Brain pericyte (primary cell): ENCODE measurements around the gene TPO.
"Not testable (repeated sequence)": the region's sequence is repeated elsewhere in the genome, so short reads cannot be mapped to it uniquely, and the experiment has no call there.

ENCODE experiments used
- DNase-seq: peaks from one replicate; pipeline ENCODE4 v3.0.0-alpha.2; 2012; ENCODE audit warnings: low read depth, low spot score

Gene TPO

DNA sequence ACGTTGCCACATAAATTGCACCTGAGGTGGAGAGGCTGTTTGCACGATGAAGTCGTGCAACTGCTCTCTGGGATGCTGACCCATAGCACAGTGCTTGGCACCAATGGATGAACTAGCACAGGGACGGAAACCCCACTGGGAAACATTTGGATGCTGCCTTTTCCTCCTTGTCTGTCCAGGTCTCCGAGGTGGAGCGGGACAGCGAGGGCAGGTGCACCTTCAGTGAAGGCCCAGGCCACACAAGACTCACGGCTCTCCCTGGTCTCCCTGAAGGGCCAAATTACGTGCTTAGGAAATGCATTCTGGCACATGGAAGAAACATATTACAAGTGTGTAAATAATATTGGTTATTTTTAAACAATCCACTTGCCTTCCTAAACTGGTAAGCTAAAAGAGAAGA, 70.3 kb downstream of the TPO start:
- no peak for DNase-seq

DNA sequence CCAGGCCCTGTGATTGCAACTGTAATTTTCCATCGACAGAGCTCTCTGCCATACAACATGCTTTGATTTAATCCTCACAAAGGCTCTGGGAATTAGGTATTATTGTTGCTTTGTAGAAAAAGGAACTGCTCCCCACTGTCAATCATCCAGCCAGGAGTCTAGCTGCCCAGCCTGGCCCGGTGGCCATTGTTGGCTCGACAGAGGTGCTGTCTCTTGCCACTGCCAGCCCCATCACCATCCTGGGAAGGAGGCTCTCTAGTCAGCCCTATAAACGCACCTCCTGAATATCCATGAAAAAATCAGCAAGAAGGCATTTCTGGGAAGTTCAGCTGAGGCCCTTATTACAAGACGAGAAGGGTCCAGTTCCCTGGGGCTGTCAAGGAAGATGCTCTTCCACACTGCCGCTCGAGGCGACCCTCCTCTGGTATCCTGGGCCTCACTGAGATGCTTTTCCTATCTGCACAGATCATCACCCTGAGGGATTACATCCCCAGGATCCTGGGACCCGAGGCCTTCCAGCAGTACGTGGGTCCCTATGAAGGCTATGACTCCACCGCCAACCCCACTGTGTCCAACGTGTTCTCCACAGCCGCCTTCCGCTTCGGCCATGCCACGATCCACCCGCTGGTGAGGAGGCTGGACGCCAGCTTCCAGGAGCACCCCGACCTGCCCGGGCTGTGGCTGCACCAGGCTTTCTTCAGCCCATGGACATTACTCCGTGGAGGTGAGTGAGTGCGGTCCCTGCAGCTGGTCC, 71.0 kb downstream of the TPO start:
- DNase-seq: no peak

DNA sequence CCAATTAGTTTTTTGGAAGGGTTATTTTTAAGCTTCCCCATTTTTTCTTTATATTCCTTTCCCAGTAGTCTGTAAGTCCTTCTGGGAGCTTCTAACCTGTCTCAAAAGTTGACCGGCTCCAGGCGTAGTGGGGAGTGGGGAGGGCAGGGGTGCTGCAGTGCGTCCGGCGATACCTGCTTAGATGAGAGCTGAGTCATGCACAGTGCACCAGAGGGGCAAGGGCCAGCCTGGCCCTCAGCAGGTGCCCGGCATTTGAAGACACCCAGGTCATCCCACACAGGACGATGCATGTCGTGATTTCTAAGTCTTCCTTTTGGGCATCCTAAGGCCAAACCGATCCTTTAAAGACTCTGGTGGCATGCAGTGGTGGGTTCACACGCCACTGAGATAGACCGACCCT, 73.4 kb downstream of the TPO start:
- DNase-seq: no peak

DNA sequence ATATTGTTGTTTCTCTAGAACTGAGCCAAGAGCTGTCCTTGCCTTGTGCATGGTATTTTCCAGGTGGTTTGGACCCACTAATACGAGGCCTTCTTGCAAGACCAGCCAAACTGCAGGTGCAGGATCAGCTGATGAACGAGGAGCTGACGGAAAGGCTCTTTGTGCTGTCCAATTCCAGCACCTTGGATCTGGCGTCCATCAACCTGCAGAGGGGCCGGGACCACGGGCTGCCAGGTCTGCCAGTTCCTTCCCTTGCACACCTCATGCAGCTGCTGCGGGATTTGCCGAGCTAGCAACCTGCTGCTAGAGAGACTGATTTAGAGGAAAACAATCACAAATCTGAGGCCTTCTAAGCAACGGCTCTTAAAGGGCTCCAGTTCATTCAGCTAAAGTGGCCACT, 74.5 kb downstream of the TPO start:
- no peak for DNase-seq

DNA sequence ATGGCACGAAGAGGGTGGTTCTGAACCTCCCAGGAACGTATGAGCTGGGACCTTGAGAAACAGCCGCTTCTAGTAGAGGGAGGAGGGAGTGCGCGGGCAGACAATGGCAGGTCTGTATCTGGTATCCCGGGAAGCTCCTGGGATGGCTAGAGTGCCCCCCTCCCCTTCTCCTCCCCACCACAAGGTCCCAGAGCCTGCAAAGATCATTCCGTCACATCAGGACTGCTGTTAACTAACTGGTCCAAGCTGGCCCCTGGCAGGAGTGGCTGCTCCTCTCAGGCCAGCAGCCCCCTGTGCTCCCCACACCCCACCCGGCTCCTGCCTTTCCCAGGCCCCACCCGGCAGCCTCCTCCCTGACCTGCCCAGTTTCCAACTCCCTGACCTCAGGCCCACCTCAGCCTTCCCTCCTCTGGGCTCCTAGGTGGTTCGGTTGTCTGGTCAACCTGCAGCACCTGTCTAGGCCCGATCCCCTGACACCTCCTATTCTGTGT, 75.0 kb downstream of the TPO start:
- DNase-seq: no peak

DNA sequence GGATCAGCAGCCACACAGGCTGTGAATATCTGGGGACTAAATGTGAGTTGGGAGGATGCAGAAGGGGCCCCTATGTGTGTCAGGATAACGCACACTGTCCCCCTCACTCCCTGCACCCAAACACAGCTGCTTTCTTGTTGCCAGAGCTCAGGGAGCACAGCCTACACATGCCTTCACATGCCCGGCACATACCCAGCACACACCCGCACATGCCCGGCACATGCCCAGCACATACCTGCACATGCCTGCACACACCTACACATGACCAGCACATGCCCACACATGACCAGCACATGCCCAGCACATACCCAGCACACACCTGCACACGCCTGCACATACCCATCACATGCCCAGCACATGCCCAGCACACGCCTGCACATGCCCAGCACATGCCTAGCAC, 75.6 kb downstream of the TPO start:
- no peak for DNase-seq

DNA sequence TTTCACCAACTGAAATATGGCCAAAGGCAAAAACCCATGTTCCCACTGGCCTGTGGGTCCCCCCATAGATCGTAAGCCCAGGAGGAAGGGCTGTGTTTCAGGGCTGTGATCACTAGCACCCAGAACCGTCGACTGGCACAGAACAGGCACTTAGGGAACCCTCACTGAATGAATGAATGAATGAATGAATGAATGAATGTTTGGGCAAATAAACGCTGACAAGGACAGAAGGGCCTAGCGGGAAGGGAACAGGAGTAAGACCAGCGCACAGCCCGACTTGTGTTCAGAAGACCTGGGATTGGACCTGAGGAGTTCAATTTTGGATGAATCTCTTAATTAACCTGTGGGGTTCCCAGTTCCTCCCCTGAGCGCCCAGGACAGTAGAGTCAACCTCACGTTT, 76.2 kb downstream of the TPO start:
- DNase-seq: no peak

DNA sequence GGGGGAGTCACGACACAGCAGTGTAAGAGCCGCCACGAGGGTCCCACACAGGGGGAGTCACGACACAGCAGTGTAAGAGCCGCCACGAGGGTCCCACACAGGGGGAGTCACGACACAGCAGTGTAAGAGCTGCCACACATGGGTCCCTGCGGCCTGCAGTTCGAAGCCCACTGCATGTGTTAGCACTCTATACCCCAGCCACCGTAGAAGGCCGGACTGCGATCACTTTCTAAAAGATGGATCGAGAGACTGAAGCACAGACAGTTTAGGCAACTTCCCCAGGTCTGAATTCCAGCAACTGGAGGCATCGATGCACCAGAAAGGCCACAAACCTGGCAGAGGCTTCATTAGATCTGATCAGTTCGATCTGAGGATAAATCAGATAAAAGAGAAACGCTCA, 77.1 kb downstream of the TPO start:
- not testable (repeated sequence) for DNase-seq

DNA sequence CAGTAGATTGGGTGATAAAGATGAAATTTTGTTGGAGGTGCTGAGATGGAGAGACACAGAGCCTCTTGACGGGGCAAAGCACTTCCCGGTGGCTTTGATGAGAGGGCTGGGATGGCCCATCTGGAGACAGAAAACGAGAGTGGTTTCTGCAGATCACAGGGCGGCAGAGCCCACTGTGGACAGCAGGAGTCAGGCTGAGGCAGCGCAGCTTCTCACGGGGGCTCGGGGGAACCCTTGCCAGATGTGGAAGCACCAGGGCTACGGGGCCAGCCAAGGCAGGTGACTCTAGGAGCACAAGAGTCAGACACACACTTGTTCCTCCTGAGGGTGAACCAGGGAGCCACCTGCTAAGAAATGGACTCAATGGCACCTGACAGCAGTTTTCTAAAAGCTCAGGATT, 78.5 kb downstream of the TPO start:
- DNase-seq: no peak

DNA sequence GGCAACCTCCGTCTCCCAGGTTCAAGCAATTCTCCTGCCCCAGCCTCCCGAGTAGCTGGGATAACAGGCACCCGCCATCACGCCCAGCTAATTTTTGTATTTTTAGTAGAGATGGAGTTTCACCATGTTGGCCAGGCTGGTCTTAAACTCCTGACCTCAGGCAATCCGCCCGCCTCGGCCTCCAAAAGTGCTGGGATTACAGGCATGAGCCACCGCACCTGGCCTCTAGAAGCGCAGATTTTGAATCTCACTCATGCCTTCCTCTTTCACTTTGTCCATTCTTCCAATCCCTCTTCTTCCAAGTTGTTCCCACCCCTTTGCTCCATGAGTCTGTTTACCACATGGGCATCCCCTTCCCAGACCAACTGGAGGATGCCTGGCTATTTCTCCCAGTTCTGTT, 79.0 kb downstream of the TPO start:
- not testable (repeated sequence) for DNase-seq

DNA sequence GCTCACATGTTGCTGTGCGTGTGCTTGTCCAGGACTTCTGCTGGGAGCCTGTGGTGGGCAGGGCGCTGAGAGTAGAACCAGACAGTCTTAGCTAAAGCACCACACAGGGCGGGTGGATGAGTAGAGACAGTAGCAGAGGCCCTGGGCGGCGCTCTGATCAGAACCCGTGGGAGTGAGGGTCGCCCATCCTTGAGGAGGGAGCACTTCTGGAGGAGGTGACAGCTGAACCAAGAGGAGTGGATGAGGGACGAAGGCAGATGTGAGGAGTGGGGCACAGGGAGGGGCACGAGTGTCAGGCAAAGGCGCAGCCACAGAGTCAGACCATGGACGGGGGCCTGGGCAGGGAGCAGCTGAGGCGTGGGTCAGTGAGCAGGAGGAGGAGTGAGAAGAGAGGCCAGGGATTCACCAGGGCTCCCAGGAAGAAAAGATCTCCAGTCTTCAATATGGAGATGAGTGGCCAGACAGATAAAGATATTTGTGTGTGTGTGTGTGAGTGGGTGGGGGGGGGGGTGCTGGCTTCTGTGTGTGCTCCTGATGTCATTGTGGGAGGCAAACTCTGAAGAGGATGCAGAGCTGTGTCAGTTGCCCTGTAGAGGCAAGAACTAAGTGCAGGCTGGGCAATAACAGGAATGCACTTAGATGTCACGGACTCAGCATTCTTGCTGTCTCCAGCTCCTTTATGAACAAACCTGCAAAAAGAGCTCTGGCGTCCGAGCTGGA, 79.6 kb downstream of the TPO start:
- no peak for DNase-seq

DNA sequence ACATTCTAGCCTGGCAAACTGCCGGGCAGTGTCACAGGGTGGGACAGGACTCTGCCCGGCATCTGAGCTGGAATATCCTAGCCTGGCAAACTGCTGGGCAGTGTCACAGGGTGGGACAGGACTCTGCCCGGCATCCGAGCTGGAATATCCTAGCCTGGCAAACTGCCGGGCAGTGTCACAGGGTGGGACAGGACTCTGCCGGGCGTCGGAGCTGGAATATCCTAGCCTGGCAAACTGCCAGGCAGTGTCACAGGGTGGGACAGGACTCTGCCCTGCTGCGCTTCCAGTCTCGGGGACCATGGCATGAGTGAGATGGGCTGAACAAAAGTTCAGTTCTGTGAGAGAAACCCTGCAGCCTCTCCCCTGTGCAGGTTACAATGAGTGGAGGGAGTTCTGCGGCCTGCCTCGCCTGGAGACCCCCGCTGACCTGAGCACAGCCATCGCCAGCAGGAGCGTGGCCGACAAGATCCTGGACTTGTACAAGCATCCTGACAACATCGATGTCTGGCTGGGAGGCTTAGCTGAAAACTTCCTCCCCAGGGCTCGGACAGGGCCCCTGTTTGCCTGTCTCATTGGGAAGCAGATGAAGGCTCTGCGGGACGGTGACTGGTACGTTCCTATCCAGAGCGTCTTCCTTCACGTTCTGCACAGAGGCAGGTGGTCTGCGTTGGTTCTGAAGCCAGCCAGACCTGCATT, 80.3 kb downstream of the TPO start:
- no peak for DNase-seq

DNA sequence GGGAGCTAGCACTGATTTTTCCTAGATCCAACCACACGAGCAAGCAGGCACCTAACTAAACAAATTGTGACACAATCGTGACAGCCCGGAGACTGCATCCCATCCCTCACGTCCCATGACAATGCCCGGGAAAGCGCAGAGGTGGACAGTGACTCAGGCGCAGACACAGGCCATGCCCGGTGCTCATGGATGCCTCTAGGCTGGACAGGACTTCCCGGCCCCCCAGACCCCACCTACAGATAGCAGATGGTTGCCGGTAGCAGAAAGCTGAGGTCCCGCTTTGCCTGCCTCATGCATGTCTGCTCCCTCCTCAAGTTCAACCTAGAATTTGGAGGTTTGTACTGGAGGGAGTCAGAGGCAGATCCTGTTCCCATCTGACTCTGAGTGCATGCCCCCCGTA, 81.0 kb downstream of the TPO start:
- no peak for DNase-seq

DNA sequence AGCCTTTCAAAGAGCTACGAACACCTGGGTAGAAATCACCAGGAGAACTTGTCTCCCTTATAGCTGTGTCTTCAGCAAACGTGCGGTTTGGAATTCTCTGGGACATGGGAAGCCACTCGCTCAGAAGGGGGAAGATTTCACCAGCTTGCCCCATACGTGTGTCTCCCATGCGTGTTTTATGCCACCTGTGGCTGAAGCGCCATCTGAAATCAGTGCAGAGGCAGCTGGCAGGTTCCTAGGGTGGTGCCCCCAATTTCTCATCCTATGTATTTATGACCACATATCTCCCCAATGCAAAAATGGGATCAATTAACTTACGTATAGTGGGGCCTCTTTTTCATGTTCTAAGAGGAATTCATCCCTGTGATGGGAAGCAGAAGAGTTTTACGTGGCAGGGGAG, 81.6 kb downstream of the TPO start:
- no peak for DNase-seq

DNA sequence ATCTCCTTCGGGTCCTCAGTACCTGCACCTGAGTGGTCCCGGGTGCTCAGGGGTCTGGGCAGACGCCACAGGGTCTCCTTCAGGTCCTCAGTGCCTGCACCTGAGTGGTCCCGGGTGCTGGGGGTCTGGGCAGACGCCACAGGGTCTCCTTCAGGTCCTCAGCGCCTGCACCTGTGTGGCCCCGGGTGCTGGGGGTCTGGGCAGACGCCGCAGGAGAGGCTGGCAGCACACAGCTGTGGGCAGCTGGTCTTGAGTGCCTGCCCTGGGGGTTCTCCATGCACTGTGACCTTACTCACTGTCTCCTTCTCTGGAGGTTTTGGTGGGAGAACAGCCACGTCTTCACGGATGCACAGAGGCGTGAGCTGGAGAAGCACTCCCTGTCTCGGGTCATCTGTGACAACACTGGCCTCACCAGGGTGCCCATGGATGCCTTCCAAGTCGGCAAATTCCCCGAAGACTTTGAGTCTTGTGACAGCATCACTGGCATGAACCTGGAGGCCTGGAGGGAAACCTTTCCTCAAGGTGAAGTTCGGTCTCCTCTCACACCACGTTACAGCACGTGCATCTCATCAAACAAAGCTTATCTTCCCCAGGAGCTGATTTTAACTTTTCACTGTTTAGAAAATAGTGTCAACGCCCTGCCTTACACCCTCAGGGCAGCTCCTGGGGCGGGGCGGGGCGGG, 82.6 kb downstream of the TPO start:
- DNase-seq: no peak

DNA sequence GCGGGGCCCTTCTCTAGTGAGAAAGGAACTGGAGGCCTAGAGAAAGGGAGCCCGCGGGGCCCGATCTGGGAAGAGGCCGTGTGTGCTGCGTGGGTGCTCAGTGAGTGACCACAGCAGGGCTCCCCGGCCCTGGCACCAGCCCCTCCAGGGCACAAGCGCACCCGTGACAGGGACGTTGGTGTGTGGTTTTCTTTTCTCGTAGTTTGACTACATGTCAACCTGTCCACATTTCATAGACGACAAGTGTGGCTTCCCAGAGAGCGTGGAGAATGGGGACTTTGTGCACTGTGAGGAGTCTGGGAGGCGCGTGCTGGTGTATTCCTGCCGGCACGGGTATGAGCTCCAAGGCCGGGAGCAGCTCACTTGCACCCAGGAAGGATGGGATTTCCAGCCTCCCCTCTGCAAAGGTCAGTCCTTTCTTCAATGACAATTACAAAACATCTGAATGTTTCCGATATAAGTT, 83.1 kb downstream of the TPO start:
- DNase-seq: no peak

DNA sequence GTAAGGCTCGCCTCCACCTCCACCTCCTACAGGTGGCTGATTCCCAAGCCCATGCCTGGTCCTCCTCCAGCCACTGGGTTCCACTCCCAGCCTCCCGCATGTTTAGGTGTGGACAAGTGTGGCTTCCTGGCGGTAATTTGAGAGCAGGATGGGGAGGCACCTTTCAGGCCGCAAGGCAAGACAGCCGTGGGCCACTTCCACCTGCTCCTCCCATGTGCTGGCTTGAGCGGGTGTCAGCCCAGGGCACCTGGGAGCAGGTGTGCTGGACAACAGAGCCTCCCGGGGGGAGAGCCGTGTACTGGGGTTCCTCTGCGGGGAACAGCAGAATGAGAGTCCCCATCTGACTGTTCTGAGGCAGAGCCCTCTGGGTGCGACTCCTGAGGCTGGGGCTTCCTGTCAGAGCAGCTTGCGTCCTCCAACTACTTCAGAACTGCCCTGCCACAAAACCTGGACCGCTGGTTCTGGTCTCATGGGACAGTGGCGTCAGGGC, 83.9 kb downstream of the TPO start:
- DNase-seq: no peak

DNA sequence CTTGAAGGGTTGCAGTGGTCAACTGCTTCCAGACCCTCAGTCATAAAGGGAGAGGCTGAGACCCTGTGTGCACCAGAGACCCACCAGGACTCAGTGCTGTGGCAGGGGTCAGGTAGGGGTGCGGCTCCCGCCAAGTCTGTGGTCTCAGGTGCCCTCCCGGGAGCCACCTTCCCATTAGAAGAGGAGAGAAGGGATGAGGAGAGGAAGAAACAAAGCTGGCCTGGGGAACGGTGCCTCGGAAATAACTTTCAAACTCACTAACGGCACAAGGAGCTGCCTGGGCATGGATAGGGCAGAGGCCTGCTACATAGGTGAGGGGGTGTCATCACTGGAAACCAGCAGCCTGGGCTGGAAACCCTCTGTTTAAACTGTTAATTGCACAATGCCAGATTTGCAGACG, 84.9 kb downstream of the TPO start:
- DNase-seq: no peak

DNA sequence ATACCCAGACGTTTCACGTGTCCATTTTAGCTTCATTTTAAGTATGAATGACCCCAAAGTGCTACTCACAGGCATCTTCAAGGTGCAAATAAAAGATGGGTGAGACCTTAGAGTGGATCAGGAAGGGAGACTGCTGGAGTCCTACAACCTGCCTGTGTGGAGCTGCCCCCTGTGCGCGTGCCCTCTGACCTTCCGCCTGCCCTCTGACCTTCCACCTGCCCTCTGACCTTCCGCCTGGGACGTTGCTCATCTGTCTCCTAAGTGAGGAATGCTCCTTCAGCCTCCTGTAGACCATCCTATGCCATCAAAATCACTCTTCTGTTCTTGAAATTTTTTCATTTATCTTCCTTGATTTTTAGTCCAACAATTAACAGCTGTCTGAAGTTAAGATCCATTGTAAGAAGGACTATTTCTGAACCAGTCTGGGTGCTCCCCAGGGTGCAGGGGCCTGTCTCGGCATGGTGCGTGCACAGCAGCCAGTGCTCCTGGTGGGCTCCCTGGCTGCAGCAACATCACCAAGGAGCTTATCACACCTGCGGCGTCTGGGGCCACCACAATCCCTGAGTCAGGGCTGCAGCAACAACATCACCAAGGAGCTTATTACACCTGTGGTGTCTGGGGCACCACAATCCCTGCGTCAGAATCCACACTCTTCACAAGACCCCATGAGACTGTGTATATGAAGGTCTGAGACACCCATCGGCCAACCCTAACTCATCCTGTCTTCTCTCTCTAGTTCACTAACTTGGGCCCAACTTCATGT, 86.0 kb downstream of the TPO start:
- no peak for DNase-seq

DNA sequence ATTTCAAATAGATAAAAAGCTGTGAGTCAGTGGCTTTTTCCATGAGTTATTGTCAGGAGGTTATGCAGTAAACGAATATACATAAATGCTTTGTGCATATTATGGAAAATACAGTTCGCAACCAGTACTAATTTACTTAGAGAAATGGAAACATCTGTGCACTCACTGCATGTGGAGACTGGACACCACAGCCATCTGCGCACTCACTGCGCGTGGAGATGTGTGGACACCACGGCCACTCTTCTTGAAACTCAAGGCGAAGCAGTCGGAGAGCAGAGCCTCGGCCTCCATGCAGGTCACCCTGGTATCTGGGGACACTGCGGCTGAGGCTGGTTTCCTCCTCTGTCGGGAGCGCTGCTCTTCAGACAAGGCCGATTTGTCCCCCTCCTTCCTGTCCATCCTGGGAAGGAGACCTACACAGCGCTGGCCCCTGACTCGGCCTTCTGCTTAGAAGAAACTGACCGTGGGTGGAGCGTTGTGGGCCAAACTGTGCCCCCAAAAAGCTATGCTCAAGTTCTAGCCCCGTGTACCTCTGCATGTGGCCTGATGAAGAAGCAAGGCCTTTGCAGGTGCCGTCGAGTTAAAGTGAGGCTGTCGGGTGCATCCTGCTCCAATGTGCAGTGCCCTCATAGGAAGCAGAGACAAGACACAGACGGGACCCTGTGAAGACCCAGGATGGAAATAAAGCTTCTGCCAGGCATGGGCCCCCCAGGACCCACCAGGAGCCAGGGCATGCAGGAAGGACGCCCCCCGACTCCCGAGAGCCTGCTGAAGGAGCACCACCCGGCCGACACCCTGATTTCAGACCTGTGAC, 88.0 kb downstream of the TPO start:
- no peak for DNase-seq
